PFSK-1 (cell line): Measurements from ENCODE around the gene PILRB.

Experiments used
- FOXP2 ChIP-seq: optimal IDR thresholded peaks from 2 replicates; pipeline ENCODE3; 2011; ENCODE audit warnings: borderline replicate concordance, control low read depth, inconsistent platforms; ENCODE audit not compliant: insufficient read depth; ENCODE audit errors: extremely low read length, extremely low read depth
- POLR2AphosphoS5 ChIP-seq: IDR thresholded peaks from 2 replicates; pipeline ENCODE4 v1.6.1; 2012; ENCODE audit warnings: low read depth, mild to moderate bottlenecking, control low read depth, low read length, moderate library complexity
- SIN3A ChIP-seq: IDR thresholded peaks from 2 replicates; pipeline ENCODE4 v1.6.1; 2012; ENCODE audit warnings: mild to moderate bottlenecking, low read length, moderate library complexity, borderline replicate concordance; ENCODE audit not compliant: insufficient read depth
- TAF1 ChIP-seq: IDR thresholded peaks from 2 replicates; pipeline ENCODE4 v1.6.1; 2012; ENCODE audit warnings: low read length, control low read depth, borderline replicate concordance; ENCODE audit not compliant: insufficient read depth
- TF ChIP-seq, protein P1 (sequence below), 2 experiments: IDR thresholded peaks; 2 replicates each; pipeline versions ENCODE4 v1.6.1 to v1.8.0; 2011 to 2012; ENCODE audit warnings: low read depth in 2 of 2, low read length in 2 of 2, control low read depth in 1 of 2, inconsistent platforms in 1 of 2, mild to moderate bottlenecking in 1 of 2, moderate library complexity in 1 of 2; ENCODE audit not compliant: insufficient read depth in 1 of 2

The PILRB gene

GRCh38 chr7:100363098-100363497 is 5.2 kb downstream of the PILRB start:
- no peak for TF ChIP-seq POLR2AphosphoS5
- TF ChIP-seq TAF1: no peak
- no peak for TF ChIP-seq FOXP2
- TF ChIP-seq, protein P1, sequence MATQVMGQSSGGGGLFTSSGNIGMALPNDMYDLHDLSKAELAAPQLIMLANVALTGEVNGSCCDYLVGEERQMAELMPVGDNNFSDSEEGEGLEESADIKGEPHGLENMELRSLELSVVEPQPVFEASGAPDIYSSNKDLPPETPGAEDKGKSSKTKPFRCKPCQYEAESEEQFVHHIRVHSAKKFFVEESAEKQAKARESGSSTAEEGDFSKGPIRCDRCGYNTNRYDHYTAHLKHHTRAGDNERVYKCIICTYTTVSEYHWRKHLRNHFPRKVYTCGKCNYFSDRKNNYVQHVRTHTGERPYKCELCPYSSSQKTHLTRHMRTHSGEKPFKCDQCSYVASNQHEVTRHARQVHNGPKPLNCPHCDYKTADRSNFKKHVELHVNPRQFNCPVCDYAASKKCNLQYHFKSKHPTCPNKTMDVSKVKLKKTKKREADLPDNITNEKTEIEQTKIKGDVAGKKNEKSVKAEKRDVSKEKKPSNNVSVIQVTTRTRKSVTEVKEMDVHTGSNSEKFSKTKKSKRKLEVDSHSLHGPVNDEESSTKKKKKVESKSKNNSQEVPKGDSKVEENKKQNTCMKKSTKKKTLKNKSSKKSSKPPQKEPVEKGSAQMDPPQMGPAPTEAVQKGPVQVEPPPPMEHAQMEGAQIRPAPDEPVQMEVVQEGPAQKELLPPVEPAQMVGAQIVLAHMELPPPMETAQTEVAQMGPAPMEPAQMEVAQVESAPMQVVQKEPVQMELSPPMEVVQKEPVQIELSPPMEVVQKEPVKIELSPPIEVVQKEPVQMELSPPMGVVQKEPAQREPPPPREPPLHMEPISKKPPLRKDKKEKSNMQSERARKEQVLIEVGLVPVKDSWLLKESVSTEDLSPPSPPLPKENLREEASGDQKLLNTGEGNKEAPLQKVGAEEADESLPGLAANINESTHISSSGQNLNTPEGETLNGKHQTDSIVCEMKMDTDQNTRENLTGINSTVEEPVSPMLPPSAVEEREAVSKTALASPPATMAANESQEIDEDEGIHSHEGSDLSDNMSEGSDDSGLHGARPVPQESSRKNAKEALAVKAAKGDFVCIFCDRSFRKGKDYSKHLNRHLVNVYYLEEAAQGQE (IDR thresholded peaks at IDR 0.05; ENCODE audit: insufficient read depth in 1 of 2, low read depth in 2 of 2, low read length in 2 of 2): no peak
- TF ChIP-seq SIN3A: no peak

- no peak for TF ChIP-seq FOXP2
- TF ChIP-seq POLR2AphosphoS5: no peak
- TF ChIP-seq, protein P1 (IDR thresholded peaks at IDR 0.05; ENCODE audit: insufficient read depth in 1 of 2, low read depth in 2 of 2, low read length in 2 of 2): no peak
- TF ChIP-seq SIN3A: no peak
- no peak for TF ChIP-seq TAF1
Observed at GRCh38 chr7:100364480-100364879, 6.6 kb downstream of the PILRB start.

DNA sequence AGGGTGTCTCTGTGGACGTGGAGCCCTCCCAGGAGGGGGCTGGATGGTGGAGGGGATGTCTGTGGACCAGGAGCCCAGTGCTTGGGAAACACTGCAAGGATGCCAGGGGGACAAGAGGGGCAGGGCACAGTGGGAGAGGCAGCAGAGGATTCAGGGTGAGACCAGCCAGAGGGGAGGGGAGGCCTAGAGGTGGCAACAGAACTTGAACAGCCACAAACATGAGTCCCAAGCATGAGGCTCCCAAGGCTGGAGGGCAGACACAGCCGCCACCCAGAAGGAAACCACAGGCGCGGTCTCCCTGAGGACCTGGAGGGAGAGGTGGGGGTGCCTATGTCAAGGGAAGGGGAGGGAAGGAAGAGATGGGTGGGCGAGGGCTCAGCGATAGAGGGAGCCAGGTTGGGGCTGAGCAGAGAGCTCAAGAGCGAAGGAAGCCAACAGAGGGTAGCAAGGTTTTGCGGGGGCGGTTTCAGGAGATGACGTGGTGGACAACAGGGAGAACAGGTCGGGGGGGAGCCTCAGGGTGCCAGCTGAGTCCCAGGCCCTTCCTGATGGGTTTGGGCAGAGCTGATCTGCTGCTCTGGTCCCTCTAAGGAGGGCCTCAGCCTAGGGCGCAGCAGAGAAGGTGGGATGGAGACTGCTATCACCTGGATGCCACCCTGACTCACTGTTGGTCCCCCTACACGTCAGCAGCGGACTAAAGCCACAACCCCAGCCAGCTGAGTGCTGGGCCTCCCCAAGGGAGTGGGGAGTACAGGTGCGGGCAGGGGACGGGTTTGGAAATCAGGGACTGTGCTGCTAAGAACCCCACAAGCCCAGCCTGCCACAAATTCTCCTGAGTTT is 8.7 kb downstream of the PILRB start:
- TF ChIP-seq SIN3A: no peak
- no peak; the same call in 1 of the 2 replicates for TF ChIP-seq POLR2AphosphoS5
- TF ChIP-seq, protein P1 (IDR thresholded peaks at IDR 0.05; ENCODE audit: insufficient read depth in 1 of 2, low read depth in 2 of 2, low read length in 2 of 2): no peak
- TF ChIP-seq TAF1: no peak
- TF ChIP-seq FOXP2: no peak

- TF ChIP-seq, protein P1 (IDR thresholded peaks at IDR 0.05; ENCODE audit: insufficient read depth in 1 of 2, low read depth in 2 of 2, low read length in 2 of 2): no peak
- no peak for TF ChIP-seq TAF1
- peak; percentile 61 for TF ChIP-seq POLR2AphosphoS5
- no peak for TF ChIP-seq SIN3A
- no peak for TF ChIP-seq FOXP2
Observed at GRCh38 chr7:100367251-100367620, 9.3 kb downstream of the PILRB start.
